IPS DF 19.7 (cell line): ENCODE measurements around the gene BRAP.
"Not testable (repeated sequence)": the region's sequence is repeated elsewhere in the genome, so short reads cannot be mapped to it uniquely, and the experiment has no call there.

Experiments used
- DNase-seq: peaks from one replicate; pipeline ENCODE4 v3.0.0-alpha.2; 2013; ENCODE audit warnings: low read depth, low spot score

BRAP gene

DNA sequence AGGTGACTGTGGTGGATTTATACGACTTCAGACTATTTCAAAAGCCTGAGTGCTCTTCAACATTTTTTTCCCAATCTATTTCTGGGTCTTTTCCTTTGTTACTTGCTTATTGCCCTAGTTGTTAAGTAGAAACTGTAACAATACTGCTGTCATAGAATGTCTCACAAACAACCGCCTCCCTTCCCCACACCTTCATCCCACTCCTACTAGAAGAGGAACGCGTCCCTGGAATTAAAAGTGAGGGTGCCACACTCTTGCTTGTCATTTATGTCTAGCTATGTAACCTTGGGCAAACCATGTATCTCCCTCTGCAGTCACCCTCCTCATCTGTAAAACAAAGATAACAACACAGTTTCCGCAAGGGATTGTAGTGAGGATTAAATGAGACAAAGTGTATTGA, 8.6 kb downstream of the BRAP start:
- no peak for DNase-seq

DNA sequence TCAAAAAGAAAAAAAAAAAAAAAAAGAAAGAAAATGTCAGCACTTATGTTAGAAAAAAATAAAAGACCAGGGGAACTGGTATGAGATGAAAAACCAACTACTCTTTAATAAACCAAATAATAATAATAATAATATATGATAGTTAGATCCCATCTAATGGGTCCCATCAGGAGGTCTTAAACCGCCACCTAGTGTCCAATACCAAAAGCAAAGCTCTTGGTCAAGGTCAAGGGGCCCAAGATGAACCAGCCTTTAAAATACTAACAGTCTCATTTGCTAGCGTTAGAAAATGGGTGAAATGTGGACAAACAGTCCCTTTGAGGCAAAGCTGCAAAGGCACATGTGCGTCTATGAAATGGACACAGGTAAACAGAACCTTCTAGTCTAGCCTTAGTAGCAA, 12.3 kb downstream of the BRAP start:
- no peak for DNase-seq

GRCh38 chr12:111672822-111673381, 12.9 kb downstream of the BRAP start:
- no peak for DNase-seq

DNA sequence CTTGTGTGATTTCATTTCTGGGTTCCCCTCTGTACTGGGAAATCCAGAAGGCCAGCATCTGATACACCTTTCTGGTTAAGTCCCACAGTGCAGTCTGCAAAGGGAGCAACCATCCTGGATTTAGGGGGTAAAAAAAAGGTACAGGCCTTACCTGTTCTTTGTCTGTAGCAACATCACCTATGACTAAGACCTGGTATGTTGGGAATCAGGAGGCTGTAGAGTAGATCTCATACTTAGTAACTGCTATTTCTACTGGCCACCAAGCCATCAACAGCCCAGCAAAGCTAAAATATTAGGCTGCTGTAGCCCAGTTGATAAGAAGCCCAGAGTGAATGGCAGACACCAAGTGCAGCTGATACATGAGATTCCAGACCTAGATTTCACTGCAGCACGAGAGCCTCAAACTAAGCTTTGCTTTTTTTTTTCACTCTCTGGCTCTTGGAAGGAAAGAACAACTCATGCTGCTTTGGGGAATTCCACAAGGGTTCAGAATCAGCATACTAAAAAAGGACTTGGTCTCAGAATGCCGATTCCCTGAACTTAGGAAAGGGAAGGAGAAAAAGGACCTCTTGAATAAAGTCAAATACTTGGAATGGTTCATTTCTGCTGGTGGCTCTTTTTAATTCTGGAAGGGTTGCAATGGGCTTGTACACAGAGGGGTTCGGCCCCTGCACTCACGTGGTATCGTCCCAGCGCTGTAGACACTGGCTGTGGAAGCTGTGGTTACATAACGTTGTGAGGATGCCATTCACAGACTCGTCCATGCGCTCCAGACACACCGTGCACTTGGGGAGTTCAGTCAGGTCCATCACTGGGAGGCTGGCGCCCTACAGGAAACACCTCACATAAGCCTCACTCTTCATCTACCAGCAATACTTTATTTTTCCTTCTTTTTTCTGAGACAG, 20.5 kb downstream of the BRAP start:
- DNase-seq, result no peak

GRCh38 chr12:111664499-111664898, 21.3 kb downstream of the BRAP start:
- no peak for DNase-seq

DNA sequence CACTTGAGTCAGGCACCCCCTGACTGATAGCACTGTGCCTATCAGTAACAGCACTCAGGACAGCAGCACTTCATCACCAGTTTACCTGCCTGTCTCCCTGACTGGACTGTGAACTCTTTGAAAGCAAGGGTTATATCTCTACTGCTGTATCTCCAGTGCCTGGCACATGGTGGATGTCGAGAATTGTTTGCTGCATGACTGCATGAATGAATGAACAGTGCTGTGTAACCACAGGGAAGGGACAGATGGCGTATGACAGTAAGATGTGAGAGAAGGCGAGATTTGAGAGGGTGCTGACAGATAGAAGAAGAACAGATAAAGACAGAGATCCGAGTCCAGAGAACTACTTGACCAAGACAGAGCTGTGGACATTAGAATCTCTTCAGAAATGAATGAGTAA, 29.7 kb downstream of the BRAP start:
- no peak for DNase-seq

GRCh38 chr12:111655356-111655755, 30.4 kb downstream of the BRAP start:
- DNase-seq, result no peak

DNA sequence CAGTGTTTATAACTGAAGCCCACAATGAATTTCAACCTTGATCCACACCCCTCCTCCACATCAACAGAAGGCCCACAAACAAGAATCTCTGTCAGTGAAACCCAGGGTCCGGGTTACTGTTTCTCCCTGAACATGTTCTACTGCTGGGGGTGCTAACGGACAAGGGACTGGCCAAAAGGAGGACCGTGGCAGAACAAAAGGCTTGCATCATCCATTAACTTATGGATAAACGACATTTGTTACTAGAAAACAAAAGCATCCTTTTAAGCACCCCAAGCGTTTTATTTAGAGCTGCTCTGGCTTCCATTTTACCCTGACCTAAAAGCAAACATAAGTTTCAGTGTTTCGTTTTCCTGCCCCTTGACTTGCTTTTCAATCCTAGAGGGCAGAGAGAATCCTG, 32.2 kb downstream of the BRAP start:
- no peak for DNase-seq

- not testable (repeated sequence) for DNase-seq
Observed at GRCh38 chr12:111652530-111652929, 33.2 kb downstream of the BRAP start.

- DNase-seq, result no peak
Observed at GRCh38 chr12:111650912-111651311, 34.8 kb downstream of the BRAP start.

GRCh38 chr12:111645433-111645832, 40.3 kb downstream of the BRAP start:
- DNase-seq, result no peak

DNA sequence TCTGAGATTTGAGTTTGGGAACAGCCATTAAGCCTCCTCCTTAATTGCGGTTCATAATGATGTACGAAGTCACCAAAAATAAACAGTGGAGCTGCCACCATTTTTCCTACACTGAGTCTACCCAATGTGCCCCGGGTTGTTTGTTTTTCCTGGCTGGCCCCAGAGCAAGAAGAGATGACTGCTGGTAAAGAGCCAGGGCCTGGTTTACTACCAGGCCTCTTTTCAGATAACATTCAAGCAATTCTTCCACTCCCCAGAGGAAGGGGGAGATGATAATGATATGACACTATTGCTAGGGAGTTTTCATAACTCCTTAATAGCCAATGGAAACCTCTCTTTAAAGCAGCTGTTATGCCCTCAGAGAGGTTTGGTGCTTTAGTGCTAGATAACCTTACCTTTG, 42.3 kb downstream of the BRAP start:
- DNase-seq, result no peak

DNA sequence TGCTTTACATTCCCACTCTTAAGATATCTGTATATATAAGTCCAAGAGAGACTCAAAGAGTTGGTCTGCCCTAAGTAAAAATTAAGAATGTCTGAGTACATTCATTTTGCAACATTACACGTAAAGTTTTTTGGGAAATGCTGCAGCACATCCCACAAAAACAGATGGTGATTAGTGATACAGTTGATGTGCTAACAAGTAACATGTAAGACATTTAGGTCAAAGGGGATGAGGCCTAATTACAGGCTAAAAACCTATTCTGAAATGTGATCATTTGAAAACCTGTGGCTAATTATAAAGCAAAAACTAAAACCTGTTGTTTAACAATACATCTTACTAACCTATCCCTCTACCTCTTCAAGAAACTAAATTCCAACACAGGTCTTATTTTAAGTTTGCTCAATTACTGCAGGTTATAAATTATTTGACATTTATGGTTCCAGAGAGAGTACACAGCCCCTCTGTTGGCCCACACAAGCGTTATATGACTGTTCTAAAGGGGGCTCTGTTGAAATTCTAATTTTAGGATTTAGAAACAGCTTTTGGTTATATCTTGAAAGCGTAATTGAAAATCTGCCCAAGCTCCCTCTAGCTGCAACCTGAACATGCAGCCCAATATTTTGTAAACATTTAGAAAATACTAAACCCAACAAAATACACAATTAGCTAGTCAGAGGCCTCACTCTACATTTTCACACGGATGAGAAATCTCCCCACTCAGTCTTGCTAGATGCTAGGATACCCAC, 42.9 kb downstream of the BRAP start:
- no peak for DNase-seq

DNA sequence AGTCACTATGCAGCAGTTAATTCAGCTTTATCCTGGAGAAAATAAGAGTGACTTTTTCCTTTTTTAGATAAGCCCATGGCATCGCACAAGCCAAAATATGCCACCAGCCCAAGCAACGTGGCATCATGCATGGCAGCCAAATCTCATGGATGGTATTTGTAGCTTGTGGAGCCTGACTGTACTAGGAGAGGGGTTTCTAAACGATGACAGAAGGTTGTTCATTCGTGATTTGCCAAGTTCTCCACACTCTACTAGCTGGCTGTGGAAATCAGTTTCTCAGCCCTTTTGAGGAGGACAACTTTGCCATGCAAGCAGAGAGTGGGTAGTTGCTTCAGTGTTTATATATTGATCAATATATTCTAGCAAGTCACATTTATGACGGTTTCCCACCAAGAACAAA, 45.2 kb downstream of the BRAP start:
- DNase-seq, result no peak

GRCh38 chr12:111638556-111638955, 47.2 kb downstream of the BRAP start:
- DNase-seq, result no peak

DNA sequence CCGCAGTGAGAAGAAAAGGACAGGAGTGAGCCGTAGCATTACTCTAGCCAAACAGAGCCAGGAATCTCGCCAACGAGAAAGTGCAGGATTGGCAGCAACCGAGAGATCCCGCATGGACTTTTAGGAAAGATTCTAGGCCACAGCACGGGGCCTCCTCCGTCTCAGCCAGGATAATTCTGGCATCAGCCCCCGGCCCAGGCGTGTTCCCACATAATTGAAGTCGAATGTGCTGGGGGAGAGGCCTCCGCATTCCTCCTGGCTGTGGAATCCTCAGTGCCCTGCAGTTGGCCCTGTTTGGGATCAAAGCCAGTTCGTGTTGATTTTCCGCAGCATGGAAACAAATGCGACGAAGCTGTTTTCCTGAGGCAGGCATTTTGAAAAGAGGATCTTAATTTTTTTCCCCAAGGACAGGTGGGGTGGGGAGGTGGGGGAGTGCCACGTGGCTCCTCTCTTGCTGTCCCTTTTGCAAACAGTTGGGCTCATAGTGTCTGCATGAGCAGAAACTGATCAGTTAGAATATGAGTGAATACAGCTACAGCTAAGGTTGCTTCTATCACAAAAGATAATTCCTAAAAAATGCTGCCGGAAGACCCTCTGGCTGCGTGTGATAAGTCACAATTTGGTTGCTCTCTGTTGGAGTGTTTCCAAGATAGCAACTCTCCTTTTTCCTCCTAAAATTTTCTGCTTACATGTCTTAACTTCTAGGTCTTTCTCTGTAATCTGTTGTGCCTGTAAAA, 49.4 kb downstream of the BRAP start:
- DNase-seq, result peak; percentile 38

DNA sequence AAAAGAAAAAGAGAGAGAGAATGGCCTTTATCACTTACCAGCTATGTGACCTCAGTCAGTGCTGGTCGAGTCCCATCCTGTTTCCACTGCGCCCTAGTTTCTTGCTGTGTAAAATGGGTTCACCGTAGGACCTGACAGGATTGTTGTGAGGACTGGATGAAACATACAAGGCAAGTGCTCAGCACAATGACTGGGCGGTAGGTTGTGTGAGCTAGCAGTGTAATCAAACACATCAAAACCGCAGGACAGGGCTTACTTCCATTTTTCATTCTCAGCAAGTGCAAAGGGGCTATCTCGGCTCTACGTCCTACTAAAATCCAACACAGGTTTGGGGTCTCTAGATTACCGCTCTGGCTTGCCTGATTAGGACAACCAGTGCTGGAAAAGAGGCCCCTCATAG, 50.2 kb downstream of the BRAP start:
- DNase-seq, result no peak

DNA sequence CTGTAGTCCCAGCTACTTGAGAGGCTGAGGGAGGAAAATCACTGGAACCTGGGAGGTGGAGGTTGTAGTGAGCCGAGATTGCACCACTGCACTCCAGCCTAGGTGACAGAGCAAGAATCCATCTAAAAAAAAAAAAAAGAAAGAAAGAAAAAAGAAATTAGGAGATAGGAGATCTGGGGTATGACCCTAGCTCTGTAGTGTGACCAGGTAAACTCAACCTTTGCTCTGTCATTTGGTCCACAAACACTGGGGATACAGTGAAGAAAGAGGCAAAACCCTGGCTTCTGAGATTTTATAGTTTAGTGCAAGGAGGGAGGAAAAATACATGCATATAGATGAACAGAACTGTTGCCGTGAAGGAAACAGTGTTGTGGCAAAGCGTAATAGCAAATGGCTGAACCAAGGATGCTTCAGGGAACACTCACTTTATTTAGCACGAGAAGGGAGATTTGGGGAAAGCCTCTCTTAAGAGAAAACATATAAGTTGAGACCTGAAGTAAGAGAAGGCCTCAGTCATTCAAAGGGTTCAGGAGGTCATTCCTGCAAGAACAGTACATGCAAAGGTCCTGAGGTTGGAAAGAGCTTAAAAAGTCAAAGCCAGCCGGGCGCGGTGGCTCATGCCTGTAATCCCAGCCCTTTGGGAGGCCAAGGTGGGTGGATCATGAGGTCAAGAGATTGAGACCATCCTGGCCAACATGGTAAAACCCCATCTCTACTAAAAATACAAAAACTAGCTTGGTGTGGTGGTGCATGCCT, 57.1 kb downstream of the BRAP start:
- no peak for DNase-seq

GRCh38 chr12:111626230-111626629, 59.5 kb downstream of the BRAP start:
- no peak for DNase-seq

DNA sequence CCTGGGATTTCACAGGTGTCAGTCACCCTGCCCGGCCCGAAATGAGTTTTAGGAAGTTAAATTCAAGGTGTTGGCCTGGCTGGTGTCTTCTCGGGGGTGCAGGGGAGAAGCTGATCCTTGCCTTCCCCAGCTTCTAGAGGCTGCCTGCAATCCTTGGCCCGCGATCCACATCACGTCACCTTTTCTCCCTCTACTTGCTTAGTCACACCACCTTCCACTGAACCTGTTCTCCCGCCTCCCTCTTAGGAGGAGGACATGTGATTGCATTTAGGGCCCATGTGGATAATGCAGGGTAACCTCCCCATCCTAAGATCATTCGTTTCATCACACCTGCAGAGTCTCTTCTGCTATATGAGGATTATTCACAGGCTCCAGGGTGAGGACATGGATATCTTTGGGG, 61.2 kb downstream of the BRAP start:
- DNase-seq, result no peak

- DNase-seq, result not testable (repeated sequence)
Observed at GRCh38 chr12:111617841-111618240, 67.9 kb downstream of the BRAP start.
